ENCODE measurements around the gene CXCL16. TPM values are rescaled to one million over a fixed set of nuclear protein-coding genes. Genes with fewer than 3 reads are reported as not detected.
A peak's percentile ranks its signal among the peaks of the same experiment; 100 is the strongest.
"Not testable (repeated sequence)": the region's sequence is repeated elsewhere in the genome, so short reads cannot be mapped to it uniquely, and the experiment has no call there.

Gene CXCL16
- total RNA-seq, 6 experiments from 2014 or later: 0.31 to 0.92 (median 0.62) TPM

DNA sequence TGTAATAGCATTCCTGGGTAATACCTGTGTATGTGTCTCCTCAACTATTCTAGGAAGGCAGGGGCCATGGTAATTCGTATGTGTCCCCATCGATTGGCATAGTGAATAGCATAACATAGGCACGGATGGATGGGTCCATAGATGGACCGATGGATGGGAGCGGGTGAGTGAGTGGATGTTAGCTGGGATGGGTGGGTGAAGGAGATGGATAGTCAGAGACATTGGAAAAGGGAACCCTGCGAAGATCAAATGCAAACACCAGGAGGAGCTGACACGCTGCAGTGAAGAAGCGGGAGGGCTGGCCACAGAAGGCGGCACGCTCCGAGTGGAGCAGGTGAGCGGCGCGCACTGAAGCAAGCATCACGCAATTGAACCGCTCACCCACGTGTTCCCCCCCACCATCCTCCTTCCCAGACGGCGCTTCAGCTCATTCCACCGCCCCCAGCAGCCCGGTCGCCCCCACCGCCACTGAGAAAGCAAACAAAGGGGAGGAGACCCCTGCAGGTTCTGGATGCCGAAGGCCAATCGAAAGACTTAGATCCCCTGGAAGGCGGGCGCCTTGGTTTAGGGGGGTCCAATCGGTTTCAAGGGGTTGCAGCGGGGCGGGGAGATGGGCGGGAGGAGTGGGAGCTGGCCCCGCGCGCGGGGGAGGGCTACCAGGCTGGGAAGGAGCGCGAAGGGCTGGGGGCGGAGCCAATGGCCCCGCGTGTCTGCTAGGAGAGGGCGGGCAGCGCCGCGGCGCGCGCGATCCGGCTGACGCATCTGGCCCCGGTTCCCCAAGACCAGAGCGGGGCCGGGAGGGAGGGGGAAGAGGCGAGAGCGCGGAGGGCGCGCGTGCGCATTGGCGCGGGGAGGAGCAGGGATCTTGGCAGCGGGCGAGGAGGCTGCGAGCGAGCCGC is 29.7 kb downstream of the CXCL16 start, which contains the start of gene ARRB2:
TSS of gene ARRB2 (plus strand) at position 839 of the 899 bp plus-strand sequence. CDS start 90 bp downstream, outside the sequence.
- DNase-seq: peak; percentile 95
- TF ChIP-seq, protein P1, sequence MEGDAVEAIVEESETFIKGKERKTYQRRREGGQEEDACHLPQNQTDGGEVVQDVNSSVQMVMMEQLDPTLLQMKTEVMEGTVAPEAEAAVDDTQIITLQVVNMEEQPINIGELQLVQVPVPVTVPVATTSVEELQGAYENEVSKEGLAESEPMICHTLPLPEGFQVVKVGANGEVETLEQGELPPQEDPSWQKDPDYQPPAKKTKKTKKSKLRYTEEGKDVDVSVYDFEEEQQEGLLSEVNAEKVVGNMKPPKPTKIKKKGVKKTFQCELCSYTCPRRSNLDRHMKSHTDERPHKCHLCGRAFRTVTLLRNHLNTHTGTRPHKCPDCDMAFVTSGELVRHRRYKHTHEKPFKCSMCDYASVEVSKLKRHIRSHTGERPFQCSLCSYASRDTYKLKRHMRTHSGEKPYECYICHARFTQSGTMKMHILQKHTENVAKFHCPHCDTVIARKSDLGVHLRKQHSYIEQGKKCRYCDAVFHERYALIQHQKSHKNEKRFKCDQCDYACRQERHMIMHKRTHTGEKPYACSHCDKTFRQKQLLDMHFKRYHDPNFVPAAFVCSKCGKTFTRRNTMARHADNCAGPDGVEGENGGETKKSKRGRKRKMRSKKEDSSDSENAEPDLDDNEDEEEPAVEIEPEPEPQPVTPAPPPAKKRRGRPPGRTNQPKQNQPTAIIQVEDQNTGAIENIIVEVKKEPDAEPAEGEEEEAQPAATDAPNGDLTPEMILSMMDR (IDR thresholded peaks at IDR 0.05): peak; percentile 77
- Mint-ChIP-seq H3K4me3 (peak within 1 kb of the TSS; percentile 81), H3K27ac (peak within 1 kb of the TSS; percentile 60), H3K9me3 (no peaks in the 10 kb centered on the region), H3K4me1 (ENCODE audit: low read depth) (peaks cover 28% of the 10 kb centered on the region), H3K36me3 (ENCODE audit: low read depth) (no peaks in the 10 kb centered on the region), H3K27me3 (ENCODE audit: insufficient read depth) (peaks cover 2% of the 10 kb centered on the region; the same call in 1 of the 2 replicates)

DNA sequence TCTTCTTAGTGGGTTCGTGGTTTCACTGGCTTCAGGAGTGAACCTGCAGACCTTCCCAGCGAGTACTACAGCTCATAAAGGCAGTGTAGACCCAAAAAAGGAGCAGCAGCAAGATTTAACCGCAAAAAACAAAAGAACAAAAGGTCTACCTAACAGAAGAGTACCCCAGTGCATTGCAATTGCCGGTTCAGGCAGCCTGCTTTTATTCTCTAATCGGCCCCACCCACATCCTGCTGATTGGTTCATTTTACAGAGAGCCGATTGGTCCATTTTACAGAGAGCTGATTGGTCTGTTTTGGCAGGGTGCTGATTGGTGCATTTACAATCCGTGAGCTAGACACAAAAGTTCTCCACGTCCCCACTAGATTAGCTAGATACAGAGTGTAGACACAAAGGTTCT is 31.3 kb downstream of the CXCL16 start:
- H3K9me3 Mint-ChIP-seq: no peaks in the 10 kb centered on the region
- 0 out of 2 replicates have a peak overlapping the region, but pooled peaks have one; percentile 18 for H3K27ac Mint-ChIP-seq
- H3K36me3 Mint-ChIP-seq (ENCODE audit: low read depth): no peaks in the 10 kb centered on the region
- TF ChIP-seq, protein P1 (IDR thresholded peaks at IDR 0.05): no peak
- DNase-seq: no peak
- peaks cover 2% of the 10 kb centered on the region; the same call in 1 of the 2 replicates for H3K27me3 Mint-ChIP-seq (ENCODE audit: insufficient read depth)
- H3K4me1 Mint-ChIP-seq (ENCODE audit: low read depth): peaks cover 28% of the 10 kb centered on the region
- H3K4me3 Mint-ChIP-seq: no peak overlapping the region; the same call in 1 of the 2 replicates

DNA sequence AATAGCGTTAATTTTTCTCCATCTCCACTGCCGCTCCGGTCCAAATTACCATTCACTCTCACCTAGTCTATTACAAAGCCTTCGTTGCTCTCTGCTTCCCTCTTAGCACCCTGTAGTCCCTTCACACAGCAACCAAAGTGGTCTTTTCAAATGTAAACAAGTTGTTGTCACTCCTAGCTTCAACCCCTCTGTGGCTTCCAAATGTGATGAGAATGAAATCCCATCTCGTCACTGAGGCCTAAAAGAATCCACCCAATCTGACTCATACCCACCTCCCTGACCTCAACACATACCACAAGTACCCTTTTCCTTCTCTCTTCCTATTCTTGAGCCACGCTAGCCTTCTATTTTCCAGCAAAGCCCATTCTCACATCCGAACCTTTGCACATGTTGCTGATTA is 33.6 kb downstream of the CXCL16 start:
- Mint-ChIP-seq H3K4me3 (peak overlapping the region; percentile 16; the same call in 1 of the 2 replicates), H3K27me3 (ENCODE audit: insufficient read depth) (peaks cover 2% of the 10 kb centered on the region; the same call in 1 of the 2 replicates), H3K4me1 (ENCODE audit: low read depth) (peaks cover 47% of the 10 kb centered on the region), H3K36me3 (ENCODE audit: low read depth) (no peaks in the 10 kb centered on the region), H3K27ac (no peak overlapping the region), H3K9me3 (no peaks in the 10 kb centered on the region)
- no peak for DNase-seq
- TF ChIP-seq, protein P1 (IDR thresholded peaks at IDR 0.05): no peak

DNA sequence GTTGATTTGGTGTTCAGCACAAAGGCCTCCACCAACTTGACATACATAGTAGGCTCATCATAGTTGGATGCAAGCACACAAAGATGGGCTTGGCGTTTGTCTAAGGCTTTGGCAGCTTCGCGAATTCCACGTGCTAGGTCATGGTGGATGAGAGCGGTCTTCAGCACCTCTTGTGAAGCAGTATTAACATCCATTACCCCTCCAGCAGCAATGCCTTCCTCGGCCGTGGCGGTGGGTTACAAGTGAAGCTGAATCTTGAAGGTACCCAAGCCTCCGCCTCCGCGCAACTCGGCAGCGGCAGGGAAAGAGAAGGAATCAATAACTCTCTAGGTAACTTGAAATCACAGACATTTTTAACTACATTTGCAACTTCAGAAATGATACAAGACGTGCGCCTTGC is 34.7 kb downstream of the CXCL16 start:
- H3K36me3 Mint-ChIP-seq (ENCODE audit: low read depth): no peaks in the 10 kb centered on the region
- peak overlapping the region; percentile 90 for H3K27ac Mint-ChIP-seq

DNA sequence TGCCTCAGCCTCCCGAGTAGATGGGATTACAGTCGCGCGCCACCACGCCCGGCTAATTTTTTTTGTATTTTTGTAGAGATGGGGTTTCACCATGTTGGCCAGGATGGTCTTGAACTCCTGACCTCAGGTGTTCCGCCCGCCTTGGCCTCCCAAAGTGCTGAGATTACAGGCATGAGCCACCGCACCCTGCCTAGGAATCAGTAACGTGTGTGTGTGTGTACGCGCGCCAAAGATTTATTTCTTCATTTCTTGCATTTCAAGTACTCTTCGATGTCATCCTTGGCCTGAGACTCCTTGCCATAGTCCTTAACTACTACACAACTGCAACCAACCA is 35.2 kb downstream of the CXCL16 start:
- not testable (repeated sequence) for DNase-seq; H3K27me3 Mint-ChIP-seq (ENCODE audit: insufficient read depth); H3K36me3 Mint-ChIP-seq (ENCODE audit: low read depth); H3K9me3 Mint-ChIP-seq
- Mint-ChIP-seq H3K27ac (peak overlapping the region; percentile 90), H3K4me1 (ENCODE audit: low read depth) (peaks cover 45% of the 10 kb centered on the region), H3K4me3 (peak overlapping the region; percentile 92)

More for the DNA sequence above, 34.7 kb downstream of the CXCL16 start:
- no peak for DNase-seq
- H3K27me3 Mint-ChIP-seq (ENCODE audit: insufficient read depth): peaks cover 2% of the 10 kb centered on the region; the same call in 1 of the 2 replicates
- peaks cover 49% of the 10 kb centered on the region for H3K4me1 Mint-ChIP-seq (ENCODE audit: low read depth)
- no peaks in the 10 kb centered on the region for H3K9me3 Mint-ChIP-seq
- TF ChIP-seq, protein P1 (IDR thresholded peaks at IDR 0.05): no peak
- peak overlapping the region; percentile 92 for H3K4me3 Mint-ChIP-seq

DNA sequence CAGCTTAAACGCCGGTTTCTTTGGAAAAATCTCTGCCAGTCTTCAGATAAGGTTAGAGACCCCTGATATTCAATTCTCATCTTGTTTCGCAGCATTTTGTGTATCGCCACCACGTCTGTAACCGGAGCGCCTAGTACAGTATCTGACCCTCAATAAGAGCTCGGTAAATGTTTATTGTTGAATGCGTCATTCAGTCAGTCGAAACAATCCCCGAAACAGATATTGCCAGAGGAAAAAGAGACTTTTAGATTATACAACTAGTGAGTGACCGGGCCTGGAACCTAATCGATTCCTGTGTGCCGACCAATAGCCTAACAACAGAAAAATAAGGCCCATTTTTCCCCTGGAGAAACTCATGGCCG is 36.4 kb downstream of the CXCL16 start:
- no peak for DNase-seq

More for the DNA sequence above, 36.4 kb downstream of the CXCL16 start:
- TF ChIP-seq, protein P1 (IDR thresholded peaks at IDR 0.05): no peak
- H3K27ac Mint-ChIP-seq: peak overlapping the region; percentile 90
- no peaks in the 10 kb centered on the region for H3K36me3 Mint-ChIP-seq (ENCODE audit: low read depth)
- H3K27me3 Mint-ChIP-seq (ENCODE audit: insufficient read depth): peaks cover 2% of the 10 kb centered on the region; the same call in 1 of the 2 replicates
- H3K4me3 Mint-ChIP-seq: peak overlapping the region; percentile 92
- H3K4me1 Mint-ChIP-seq (ENCODE audit: low read depth): peaks cover 42% of the 10 kb centered on the region
- H3K9me3 Mint-ChIP-seq: no peaks in the 10 kb centered on the region

Data from HFFc6 (cell line).